H9 (cell line): ENCODE data around the gene C19orf33. TPM values are rescaled to one million over a fixed set of nuclear protein-coding genes. Genes with fewer than 3 reads are reported as not detected.

Experiments used
- DNase-seq: peaks from one replicate; pipeline ENCODE4 v3.0.0-alpha.2; 2017
- H2AFZ ChIP-seq: one replicate; pipeline ENCODE4 v1.6.1; 2013; ENCODE audit warnings: mild to moderate bottlenecking, low read length, control low read depth, moderate library complexity
- H2AK5ac ChIP-seq: 2 replicates; pipeline ENCODE4 v1.6.1; 2013; ENCODE audit warnings: low read length, control low read depth, mixed read lengths; ENCODE audit not compliant: insufficient read length
- H2BK120ac ChIP-seq: one replicate; pipeline ENCODE4 v1.6.1; 2013; ENCODE audit warnings: low read depth, mild to moderate bottlenecking, low read length, control low read depth, inconsistent platforms; ENCODE audit not compliant: poor library complexity, severe bottlenecking
- H2BK12ac ChIP-seq: 2 replicates; pipeline ENCODE4 v1.6.1; 2013; ENCODE audit warnings: low read length, control low read depth, mixed read lengths, low read depth; ENCODE audit not compliant: insufficient read length
- H2BK15ac ChIP-seq: 2 replicates; pipeline ENCODE4 v1.6.1; 2013; ENCODE audit warnings: low read depth, low read length, control low read depth
- H2BK20ac ChIP-seq: one replicate; pipeline ENCODE4 v1.6.1; 2013; ENCODE audit warnings: low read depth, mild to moderate bottlenecking, low read length, control low read depth, inconsistent platforms; ENCODE audit not compliant: poor library complexity, severe bottlenecking
- H2BK5ac ChIP-seq: 2 replicates; pipeline ENCODE4 v1.6.1; 2013; ENCODE audit warnings: low read length, control low read depth, mixed read lengths; ENCODE audit not compliant: insufficient read length
- H3K14ac ChIP-seq: 2 replicates; pipeline ENCODE4 v1.6.1; 2013; ENCODE audit warnings: low read length, control low read depth; ENCODE audit not compliant: insufficient read depth
- H3K18ac ChIP-seq: 2 replicates; pipeline ENCODE4 v1.6.1; 2013; ENCODE audit warnings: low read depth, mild to moderate bottlenecking, mixed read lengths, low read length, control low read depth; ENCODE audit not compliant: insufficient read length
- H3K23ac ChIP-seq: 2 replicates; pipeline ENCODE4 v1.6.1; 2013; ENCODE audit warnings: low read length, control low read depth, mixed read lengths, low read depth; ENCODE audit not compliant: insufficient read length
- H3K23me2 ChIP-seq: 2 replicates; pipeline ENCODE4 v1.6.1; 2013; ENCODE audit warnings: low read depth, mild to moderate bottlenecking, mixed read lengths, low read length, control low read depth; ENCODE audit not compliant: insufficient read length, poor library complexity, severe bottlenecking
- H3K27ac ChIP-seq: 2 replicates; pipeline ENCODE4 v1.5.1; 2013; ENCODE audit warnings: low read length, control low read depth, mixed read lengths, low read depth; ENCODE audit not compliant: insufficient read length
- H3K27me3 ChIP-seq: 2 replicates; pipeline ENCODE4 v1.6.1; 2013; ENCODE audit warnings: low read length, control low read depth, inconsistent platforms; ENCODE audit not compliant: insufficient read depth
- H3K4ac ChIP-seq: 2 replicates; pipeline ENCODE4 v1.6.1; 2013; ENCODE audit warnings: low read depth, mild to moderate bottlenecking, control low read depth, inconsistent platforms, low read length, moderate library complexity
- H3K4me1 ChIP-seq: 2 replicates; pipeline ENCODE4 v1.6.1; 2013; ENCODE audit warnings: low read length, control low read depth, inconsistent platforms; ENCODE audit not compliant: insufficient read depth
- H3K4me2 ChIP-seq: 2 replicates; pipeline ENCODE4 v1.6.1; 2013; ENCODE audit warnings: low read length, control low read depth, mixed read lengths; ENCODE audit not compliant: insufficient read length, insufficient read depth
- H3K56ac ChIP-seq: 2 replicates; pipeline ENCODE4 v1.6.1; 2013; ENCODE audit warnings: low read depth, mild to moderate bottlenecking, mixed read lengths, low read length, control low read depth; ENCODE audit not compliant: insufficient read length
- H3K79me1 ChIP-seq: 2 replicates; pipeline ENCODE4 v1.6.1; 2013; ENCODE audit warnings: low read depth, mild to moderate bottlenecking, moderate library complexity, low read length, control low read depth, inconsistent platforms; ENCODE audit not compliant: insufficient read depth, poor library complexity, severe bottlenecking
- H3K79me2 ChIP-seq: 2 replicates; pipeline ENCODE4 v1.6.1; 2013; ENCODE audit warnings: low read length, control low read depth, inconsistent platforms; ENCODE audit not compliant: insufficient read depth
- H3K9ac ChIP-seq: 2 replicates; pipeline ENCODE4 v1.6.1; 2013; ENCODE audit warnings: low read length, control low read depth, mixed read lengths; ENCODE audit not compliant: insufficient read length; ENCODE audit errors: extremely low read depth
- H3K9me3 ChIP-seq: one replicate; pipeline ENCODE4 v1.6.1; 2013; ENCODE audit warnings: low read depth, low read length, inconsistent platforms; ENCODE audit not compliant: control insufficient read depth
- H3T11ph ChIP-seq: one replicate; pipeline ENCODE4 v1.6.1; 2013; ENCODE audit warnings: mild to moderate bottlenecking, low read length, control low read depth, inconsistent platforms
- H4K20me1 ChIP-seq: one replicate; pipeline ENCODE4 v1.6.1; 2013; ENCODE audit not compliant: control insufficient read depth, insufficient read length, insufficient read depth
- H4K5ac ChIP-seq: 2 replicates; pipeline ENCODE4 v1.6.1; 2013; ENCODE audit warnings: low read depth, mild to moderate bottlenecking, mixed read lengths, low read length, control low read depth; ENCODE audit not compliant: insufficient read length
- H4K8ac ChIP-seq: replicated peaks from 2 replicates; pipeline ENCODE4 v1.6.1; 2013; ENCODE audit warnings: low read length, control low read depth, mixed read lengths, low read depth; ENCODE audit not compliant: insufficient read length
- H4K91ac ChIP-seq: 2 replicates; pipeline ENCODE4 v1.6.1; 2013; ENCODE audit warnings: low read depth, mild to moderate bottlenecking, moderate library complexity, mixed read lengths, low read length, control low read depth; ENCODE audit not compliant: insufficient read length
- H3K27ac Mint-ChIP-seq, 3 experiments: 2 replicates in 2 of 3; 3 replicates in 1 of 3; pipeline ENCODE4 v1.8.0; 2020 to 2021; ENCODE audit warnings: mixed read lengths in 3 of 3, mild to moderate bottlenecking in 1 of 3, moderate library complexity in 1 of 3
- H3K27me3 Mint-ChIP-seq: 2 replicates; pipeline ENCODE4 v1.8.0; 2021; ENCODE audit warnings: low read depth, mild to moderate bottlenecking, moderate library complexity, mixed read lengths
- H3K36me3 Mint-ChIP-seq, 3 experiments: 2 replicates in 2 of 3; 3 replicates in 1 of 3; pipeline ENCODE4 v1.8.0; 2020 to 2021; ENCODE audit warnings: low read depth in 3 of 3, mixed read lengths in 3 of 3; ENCODE audit not compliant: insufficient read depth in 1 of 3
- H3K4me1 Mint-ChIP-seq, 2 experiments: 2 replicates each; pipeline ENCODE4 v1.8.0; 2020; ENCODE audit warnings: mixed read lengths in 2 of 2
- H3K4me3 Mint-ChIP-seq, 2 experiments: 2 replicates in 1 of 2; 3 replicates in 1 of 2; pipeline ENCODE4 v1.8.0; 2020 to 2021; ENCODE audit warnings: mild to moderate bottlenecking in 2 of 2, mixed read lengths in 2 of 2, moderate library complexity in 1 of 2
- H3K9me3 Mint-ChIP-seq, 2 experiments: 2 replicates in 1 of 2; 3 replicates in 1 of 2; pipeline ENCODE4 v1.8.0; 2020; ENCODE audit warnings: mild to moderate bottlenecking in 2 of 2, mixed read lengths in 2 of 2, moderate library complexity in 1 of 2
- WGBS: extraction: QIAGEN DNeasy Blood & Tissue Kit; methylation state at CpG from one replicate; pipeline ENCODE4 v1.1.7; 2013; ENCODE audit warnings: missing lambda C conversion rate, low lambda C conversion rate, mixed read lengths; ENCODE audit not compliant: insufficient read length; ENCODE audit errors: extremely low coverage; 5-methylcytosine and 5-hydroxymethylcytosine counted together
- total RNA-seq: library from RNA; stranded (reverse); gene quantifications from 2 replicates; pipeline ENCODE4 v1.2.1, GENCODE V29; 2021
- TF ChIP-seq, protein P1 (sequence below): fragments of 200-600 bp; sonication (generic); conservative IDR thresholded peaks from 3 replicates; pipeline ENCODE4 v1.8.0; 2021; ENCODE audit warnings: antibody characterized with exemption, mild to moderate bottlenecking

C19orf33 gene
- total RNA-seq, 1 experiment from 2014 or later = not detected

DNA sequence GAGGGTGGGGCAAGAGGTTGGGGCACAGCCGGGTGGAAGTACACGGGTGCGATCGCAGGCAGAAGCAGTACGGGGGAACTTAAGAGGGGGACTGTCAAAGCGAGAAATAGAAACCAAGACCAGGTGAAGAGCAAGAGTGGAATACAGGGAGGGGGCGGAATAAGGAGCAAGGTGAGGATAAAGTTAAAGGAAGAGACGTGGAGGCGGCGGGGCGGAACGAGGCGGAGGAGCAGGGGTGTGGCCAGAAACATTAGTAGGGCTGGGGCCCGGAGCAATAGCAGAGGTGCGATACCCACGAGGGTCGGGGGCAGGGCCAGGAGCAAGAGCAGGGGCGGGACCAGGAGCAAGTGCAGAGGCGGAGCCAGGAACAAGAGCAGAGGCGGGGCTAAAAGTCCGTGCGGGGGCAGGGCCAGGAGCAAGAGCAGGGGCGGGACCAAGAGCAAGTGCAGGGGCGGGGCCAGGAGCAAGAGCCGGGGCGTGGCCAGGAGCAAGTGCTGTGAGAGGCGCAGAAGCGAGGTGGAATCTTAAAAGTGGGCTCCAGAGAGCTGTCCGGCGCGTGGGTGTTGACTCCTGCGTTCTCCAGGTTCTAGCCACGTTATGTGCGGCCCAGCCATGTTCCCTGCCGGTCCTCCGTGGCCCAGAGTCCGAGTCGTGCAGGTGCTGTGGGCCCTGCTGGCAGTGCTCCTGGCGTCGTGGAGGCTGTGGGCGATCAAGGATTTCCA is 32.7 kb downstream of the C19orf33 start:
- H3K4me1 Mint-ChIP-seq = peaks cover 12 to 14% of the 10 kb centered on the region in 2 experiments
- no peak overlapping the region for H3K4ac ChIP-seq
- H4K5ac ChIP-seq = no peak overlapping the region
- no peak overlapping the region for H4K8ac ChIP-seq
- peak overlapping the region; percentile 34 for H3K9ac ChIP-seq
- no peaks in the 10 kb centered on the region; the same call in none of the 2 replicates for H3K27me3 Mint-ChIP-seq
- H3K23ac ChIP-seq = no peak overlapping the region
- H3K18ac ChIP-seq = no peak overlapping the region
- H3K79me1 ChIP-seq = no peaks in the 10 kb centered on the region
- H3K56ac ChIP-seq = no peak overlapping the region
- H3K79me2 ChIP-seq = no peaks in the 10 kb centered on the region
- H4K91ac ChIP-seq = no peak overlapping the region
- no peaks in the 10 kb centered on the region for H3K9me3 ChIP-seq
- peaks cover 3% of the 10 kb centered on the region; the same call in 1 of the 2 replicates for H3K4me1 ChIP-seq
- no peak overlapping the region for H3K14ac ChIP-seq
- peak overlapping the region; percentile 87 to 96 for H3K4me3 Mint-ChIP-seq
- no peak overlapping the region for H3K27ac ChIP-seq
- no peak overlapping the region for H2BK120ac ChIP-seq
- no peaks in the 10 kb centered on the region for H3K27me3 ChIP-seq
- H2BK15ac ChIP-seq = no peak overlapping the region
- TF ChIP-seq, protein P1, sequence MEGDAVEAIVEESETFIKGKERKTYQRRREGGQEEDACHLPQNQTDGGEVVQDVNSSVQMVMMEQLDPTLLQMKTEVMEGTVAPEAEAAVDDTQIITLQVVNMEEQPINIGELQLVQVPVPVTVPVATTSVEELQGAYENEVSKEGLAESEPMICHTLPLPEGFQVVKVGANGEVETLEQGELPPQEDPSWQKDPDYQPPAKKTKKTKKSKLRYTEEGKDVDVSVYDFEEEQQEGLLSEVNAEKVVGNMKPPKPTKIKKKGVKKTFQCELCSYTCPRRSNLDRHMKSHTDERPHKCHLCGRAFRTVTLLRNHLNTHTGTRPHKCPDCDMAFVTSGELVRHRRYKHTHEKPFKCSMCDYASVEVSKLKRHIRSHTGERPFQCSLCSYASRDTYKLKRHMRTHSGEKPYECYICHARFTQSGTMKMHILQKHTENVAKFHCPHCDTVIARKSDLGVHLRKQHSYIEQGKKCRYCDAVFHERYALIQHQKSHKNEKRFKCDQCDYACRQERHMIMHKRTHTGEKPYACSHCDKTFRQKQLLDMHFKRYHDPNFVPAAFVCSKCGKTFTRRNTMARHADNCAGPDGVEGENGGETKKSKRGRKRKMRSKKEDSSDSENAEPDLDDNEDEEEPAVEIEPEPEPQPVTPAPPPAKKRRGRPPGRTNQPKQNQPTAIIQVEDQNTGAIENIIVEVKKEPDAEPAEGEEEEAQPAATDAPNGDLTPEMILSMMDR = no peak
- no peaks in the 10 kb centered on the region; a peak in 1 of 7 replicates for H3K36me3 Mint-ChIP-seq
- H3K9me3 Mint-ChIP-seq = no peaks in the 10 kb centered on the region
- peak overlapping the region; percentile 97 for H3K4me2 ChIP-seq
- H4K20me1 ChIP-seq = no peaks in the 10 kb centered on the region
- peak overlapping the region; percentile 22 for H2AFZ ChIP-seq
- peak overlapping the region; percentile 72 to 92 (median 88); a peak in 6 of 7 replicates for H3K27ac Mint-ChIP-seq
- H2BK20ac ChIP-seq = no peak overlapping the region
- no peak overlapping the region for H3T11ph ChIP-seq
- no peak overlapping the region for H2AK5ac ChIP-seq
- H2BK12ac ChIP-seq = no peak overlapping the region
- H3K23me2 ChIP-seq = peaks cover 13% of the 10 kb centered on the region
- DNase-seq = peak; percentile 97
- H2BK5ac ChIP-seq = no peak overlapping the region
- WGBS = no CpG with 5 or more reads among the region's 41 CpGs
